ENCODE data around the gene BCAS3. TPM values are rescaled to one million over a fixed set of nuclear protein-coding genes. Genes with fewer than 3 reads are reported as not detected.

BCAS3 gene
- total RNA-seq, 2 experiments from 2014 or later = 6.8 to 7.1 TPM

- ChIA-PET POLR2A (no interaction called here), CTCF (interaction anchor here (0.6 kb wide), 1 partner anchor 14 kb away, joined by 4 read pairs; no protein-coding TSS in a partner anchor)
- Mint-ChIP-seq H3K27ac (no peak overlapping the region), H3K4me1 (ENCODE audit: low read depth) (no peaks in the 10 kb centered on the region), H3K36me3 (no peaks in the 10 kb centered on the region), H3K27me3 (no peaks in the 10 kb centered on the region), H3K9me3 (no peaks in the 10 kb centered on the region), H3K4me3 (no peak overlapping the region)
- DNase-seq = no peak
- intact Hi-C loops (cut with micrococcal nuclease) = no loop called here
These were observed 522.0 kb downstream of the BCAS3 start for GRCh38 chr17:61199431-61200338.

- POLR2A ChIA-PET = no interaction called here
- CTCF ChIA-PET = no interaction called here
- intact Hi-C loops (cut with micrococcal nuclease) = no loop called here
These were observed 522.7 kb downstream of the BCAS3 start for GRCh38 chr17:61200339-61200715.

GRCh38 chr17:61201211-61201610 lies 523.6 kb downstream of the BCAS3 start:
- H3K36me3 Mint-ChIP-seq = no peaks in the 10 kb centered on the region
- no peak overlapping the region for H3K27ac Mint-ChIP-seq
- peaks cover 2% of the 10 kb centered on the region for H3K4me1 Mint-ChIP-seq (ENCODE audit: low read depth)
- no peak overlapping the region for H3K4me3 Mint-ChIP-seq
- DNase-seq = no peak
- no peaks in the 10 kb centered on the region for H3K9me3 Mint-ChIP-seq
- ChIA-PET POLR2A (no interaction called here), CTCF (no interaction called here)
- H3K27me3 Mint-ChIP-seq = no peaks in the 10 kb centered on the region
- intact Hi-C loops (cut with micrococcal nuclease) = no loop called here

More at GRCh38 chr17:61200339-61200715, 522.7 kb downstream of the BCAS3 start:
- H3K9me3 Mint-ChIP-seq = no peaks in the 10 kb centered on the region
- no peak overlapping the region for H3K4me3 Mint-ChIP-seq
- H3K27me3 Mint-ChIP-seq = no peaks in the 10 kb centered on the region
- DNase-seq = no peak
- no peaks in the 10 kb centered on the region for H3K4me1 Mint-ChIP-seq (ENCODE audit: low read depth)
- H3K36me3 Mint-ChIP-seq = no peaks in the 10 kb centered on the region
- H3K27ac Mint-ChIP-seq = no peak overlapping the region

GRCh38 chr17:61202564-61202963 lies 524.9 kb downstream of the BCAS3 start:
- no peaks in the 10 kb centered on the region for H3K36me3 Mint-ChIP-seq
- H3K27ac Mint-ChIP-seq = no peak overlapping the region
- intact Hi-C loops (cut with micrococcal nuclease) = no loop called here
- ChIA-PET POLR2A (no interaction called here), CTCF (no interaction called here)
- DNase-seq = no peak
- H3K9me3 Mint-ChIP-seq = no peaks in the 10 kb centered on the region
- H3K4me3 Mint-ChIP-seq = no peak overlapping the region
- H3K27me3 Mint-ChIP-seq = no peaks in the 10 kb centered on the region
- peaks cover 2% of the 10 kb centered on the region for H3K4me1 Mint-ChIP-seq (ENCODE audit: low read depth)

GRCh38 chr17:61203671-61204131 lies 526.0 kb downstream of the BCAS3 start:
- POLR2A ChIA-PET = no interaction called here
- Mint-ChIP-seq H3K4me1 (ENCODE audit: low read depth) (peaks cover 2% of the 10 kb centered on the region), H3K36me3 (no peaks in the 10 kb centered on the region), H3K27me3 (no peaks in the 10 kb centered on the region), H3K27ac (no peak overlapping the region), H3K4me3 (no peak overlapping the region), H3K9me3 (no peaks in the 10 kb centered on the region)
- intact Hi-C loops (cut with micrococcal nuclease) = no loop called here
- CTCF ChIA-PET = no interaction called here
- DNase-seq = no peak

GRCh38 chr17:61204456-61204855 lies 526.8 kb downstream of the BCAS3 start:
- H3K4me3 Mint-ChIP-seq = no peak overlapping the region
- H3K36me3 Mint-ChIP-seq = no peaks in the 10 kb centered on the region
- no peak for DNase-seq
- H3K9me3 Mint-ChIP-seq = no peaks in the 10 kb centered on the region
- H3K27ac Mint-ChIP-seq = no peak overlapping the region
- H3K4me1 Mint-ChIP-seq (ENCODE audit: low read depth) = peaks cover 2% of the 10 kb centered on the region
- intact Hi-C loops (cut with micrococcal nuclease) = no loop called here
- CTCF ChIA-PET = no interaction called here
- no peaks in the 10 kb centered on the region for H3K27me3 Mint-ChIP-seq
- POLR2A ChIA-PET = no interaction called here

GRCh38 chr17:61205401-61205800 lies 527.8 kb downstream of the BCAS3 start:
- CTCF ChIA-PET = no interaction called here
- H3K27ac Mint-ChIP-seq = no peak overlapping the region
- H3K27me3 Mint-ChIP-seq = no peaks in the 10 kb centered on the region
- intact Hi-C loops (cut with micrococcal nuclease) = no loop called here
- H3K4me1 Mint-ChIP-seq (ENCODE audit: low read depth) = peaks cover 2% of the 10 kb centered on the region
- DNase-seq = no peak
- H3K9me3 Mint-ChIP-seq = no peaks in the 10 kb centered on the region
- H3K4me3 Mint-ChIP-seq = no peak overlapping the region
- POLR2A ChIA-PET = no interaction called here
- no peaks in the 10 kb centered on the region for H3K36me3 Mint-ChIP-seq

GRCh38 chr17:61205931-61206330 lies 528.3 kb downstream of the BCAS3 start:
- Mint-ChIP-seq H3K4me3 (no peak overlapping the region), H3K9me3 (no peaks in the 10 kb centered on the region), H3K27ac (no peak overlapping the region), H3K27me3 (no peaks in the 10 kb centered on the region), H3K4me1 (ENCODE audit: low read depth) (peaks cover 2% of the 10 kb centered on the region), H3K36me3 (no peaks in the 10 kb centered on the region)
- CTCF ChIA-PET = no interaction called here
- no peak for DNase-seq
- intact Hi-C loops (cut with micrococcal nuclease) = no loop called here
- POLR2A ChIA-PET = no interaction called here

- no peak overlapping the region for H3K4me3 Mint-ChIP-seq
- peaks cover 2% of the 10 kb centered on the region for H3K4me1 Mint-ChIP-seq (ENCODE audit: low read depth)
- intact Hi-C loops (cut with micrococcal nuclease) = no loop called here
- DNase-seq = no peak
- H3K36me3 Mint-ChIP-seq = no peaks in the 10 kb centered on the region
- ChIA-PET CTCF (no interaction called here), POLR2A (no interaction called here)
- no peak overlapping the region for H3K27ac Mint-ChIP-seq
- H3K9me3 Mint-ChIP-seq = no peaks in the 10 kb centered on the region
- no peaks in the 10 kb centered on the region for H3K27me3 Mint-ChIP-seq
These were observed 529.3 kb downstream of the BCAS3 start for GRCh38 chr17:61206922-61207321.

- no peaks in the 10 kb centered on the region for H3K27me3 Mint-ChIP-seq
- intact Hi-C loops (cut with micrococcal nuclease) = no loop called here
- no peak for DNase-seq
- no peaks in the 10 kb centered on the region for H3K9me3 Mint-ChIP-seq
- CTCF ChIA-PET = no interaction called here
- peaks cover 2% of the 10 kb centered on the region for H3K4me1 Mint-ChIP-seq (ENCODE audit: low read depth)
- no peak overlapping the region for H3K4me3 Mint-ChIP-seq
- H3K27ac Mint-ChIP-seq = no peak overlapping the region
- POLR2A ChIA-PET = no interaction called here
- no peaks in the 10 kb centered on the region for H3K36me3 Mint-ChIP-seq
These were observed 530.9 kb downstream of the BCAS3 start for GRCh38 chr17:61208301-61209105.

GRCh38 chr17:61209106-61209439 lies 531.4 kb downstream of the BCAS3 start:
- no peak overlapping the region for H3K27ac Mint-ChIP-seq
- no peaks in the 10 kb centered on the region for H3K36me3 Mint-ChIP-seq
- POLR2A ChIA-PET = no interaction called here
- CTCF ChIA-PET = no interaction called here
- peaks cover 2% of the 10 kb centered on the region for H3K4me1 Mint-ChIP-seq (ENCODE audit: low read depth)
- no peaks in the 10 kb centered on the region for H3K9me3 Mint-ChIP-seq
- no peak overlapping the region for H3K4me3 Mint-ChIP-seq
- DNase-seq = no peak
- intact Hi-C loops (cut with micrococcal nuclease) = no loop called here
- no peaks in the 10 kb centered on the region for H3K27me3 Mint-ChIP-seq

- H3K9me3 Mint-ChIP-seq = no peaks in the 10 kb centered on the region
- intact Hi-C loops (cut with micrococcal nuclease) = no loop called here
- H3K4me3 Mint-ChIP-seq = no peak overlapping the region
- no peak for DNase-seq
- H3K36me3 Mint-ChIP-seq = no peaks in the 10 kb centered on the region
- H3K27me3 Mint-ChIP-seq = no peaks in the 10 kb centered on the region
- POLR2A ChIA-PET = no interaction called here
- CTCF ChIA-PET = no interaction called here
- H3K4me1 Mint-ChIP-seq (ENCODE audit: low read depth) = peaks cover 2% of the 10 kb centered on the region
- no peak overlapping the region for H3K27ac Mint-ChIP-seq
These were observed 531.9 kb downstream of the BCAS3 start for GRCh38 chr17:61209525-61209924.

- Mint-ChIP-seq H3K27me3 (no peaks in the 10 kb centered on the region), H3K27ac (no peak overlapping the region), H3K36me3 (no peaks in the 10 kb centered on the region), H3K4me3 (no peak overlapping the region), H3K4me1 (ENCODE audit: low read depth) (no peaks in the 10 kb centered on the region), H3K9me3 (no peaks in the 10 kb centered on the region)
- ChIA-PET CTCF (no interaction called here), POLR2A (no interaction called here)
- intact Hi-C loops (cut with micrococcal nuclease) = no loop called here
- DNase-seq = no peak
These were observed 533.6 kb downstream of the BCAS3 start for GRCh38 chr17:61211236-61211635.
